GM12891 (cell line): ENCODE results near the gene EVA1A.

Experiments used
- POLR2A ChIP-seq: IDR thresholded peaks from 2 replicates; pipeline ENCODE4 v1.6.1; 2011; ENCODE audit warnings: low read depth, low read length, control low read depth
- POLR2AphosphoS5 ChIP-seq: IDR thresholded peaks from 2 replicates; pipeline ENCODE4 v1.6.1; 2011; ENCODE audit warnings: low read depth, low read length, control low read depth
- POU2F2 ChIP-seq: IDR thresholded peaks from 2 replicates; pipeline ENCODE4 v1.6.1; 2011; ENCODE audit warnings: low read depth, mild to moderate bottlenecking, control low read depth, low read length, moderate library complexity
- SPI1 ChIP-seq: IDR thresholded peaks from 2 replicates; pipeline ENCODE4 v1.6.1; 2011; ENCODE audit warnings: low read depth, low read length, control low read depth
- TAF1 ChIP-seq: IDR thresholded peaks from 2 replicates; pipeline ENCODE4 v1.6.1; 2011; ENCODE audit warnings: low read depth, low read length, control low read depth

- no peak for TF ChIP-seq POLR2A
- no peak for TF ChIP-seq POLR2AphosphoS5
- no peak for TF ChIP-seq SPI1
- TF ChIP-seq TAF1, result no peak
- TF ChIP-seq POU2F2, result no peak
Observed at GRCh38 chr2:75564026-75564688, 3.4 kb upstream of the EVA1A start.
